ENCODE results near the gene MAP2K1.
"Not testable (repeated sequence)": the region's sequence is repeated elsewhere in the genome, so short reads cannot be mapped to it uniquely, and the experiment has no call there.

Gene MAP2K1

GRCh38 chr15:66364944-66365528 is 21.7 kb upstream of the MAP2K1 start:
- DNase-seq (ENCODE audit: low read depth): no peak
- no peak overlapping the region for H3K4me3 ChIP-seq (ENCODE audit: low read depth, low read length)
- TF ChIP-seq, protein P1, sequence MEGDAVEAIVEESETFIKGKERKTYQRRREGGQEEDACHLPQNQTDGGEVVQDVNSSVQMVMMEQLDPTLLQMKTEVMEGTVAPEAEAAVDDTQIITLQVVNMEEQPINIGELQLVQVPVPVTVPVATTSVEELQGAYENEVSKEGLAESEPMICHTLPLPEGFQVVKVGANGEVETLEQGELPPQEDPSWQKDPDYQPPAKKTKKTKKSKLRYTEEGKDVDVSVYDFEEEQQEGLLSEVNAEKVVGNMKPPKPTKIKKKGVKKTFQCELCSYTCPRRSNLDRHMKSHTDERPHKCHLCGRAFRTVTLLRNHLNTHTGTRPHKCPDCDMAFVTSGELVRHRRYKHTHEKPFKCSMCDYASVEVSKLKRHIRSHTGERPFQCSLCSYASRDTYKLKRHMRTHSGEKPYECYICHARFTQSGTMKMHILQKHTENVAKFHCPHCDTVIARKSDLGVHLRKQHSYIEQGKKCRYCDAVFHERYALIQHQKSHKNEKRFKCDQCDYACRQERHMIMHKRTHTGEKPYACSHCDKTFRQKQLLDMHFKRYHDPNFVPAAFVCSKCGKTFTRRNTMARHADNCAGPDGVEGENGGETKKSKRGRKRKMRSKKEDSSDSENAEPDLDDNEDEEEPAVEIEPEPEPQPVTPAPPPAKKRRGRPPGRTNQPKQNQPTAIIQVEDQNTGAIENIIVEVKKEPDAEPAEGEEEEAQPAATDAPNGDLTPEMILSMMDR (IDR thresholded peaks at IDR 0.05; ENCODE audit: control insufficient read depth, extremely low read depth, insufficient read depth): no peak

- no peak for DNase-seq (ENCODE audit: low read depth)
- TF ChIP-seq, protein P1 (IDR thresholded peaks at IDR 0.05; ENCODE audit: control insufficient read depth, extremely low read depth, insufficient read depth): no peak
- no peak overlapping the region for H3K4me3 ChIP-seq (ENCODE audit: low read depth, low read length)
These were observed 16.7 kb upstream of the MAP2K1 start for GRCh38 chr15:66369773-66370651.

GRCh38 chr15:66374179-66374578 is 12.5 kb upstream of the MAP2K1 start:
- TF ChIP-seq, protein P1 (IDR thresholded peaks at IDR 0.05; ENCODE audit: control insufficient read depth, extremely low read depth, insufficient read depth): no peak
- no peak for DNase-seq (ENCODE audit: low read depth)

DNA sequence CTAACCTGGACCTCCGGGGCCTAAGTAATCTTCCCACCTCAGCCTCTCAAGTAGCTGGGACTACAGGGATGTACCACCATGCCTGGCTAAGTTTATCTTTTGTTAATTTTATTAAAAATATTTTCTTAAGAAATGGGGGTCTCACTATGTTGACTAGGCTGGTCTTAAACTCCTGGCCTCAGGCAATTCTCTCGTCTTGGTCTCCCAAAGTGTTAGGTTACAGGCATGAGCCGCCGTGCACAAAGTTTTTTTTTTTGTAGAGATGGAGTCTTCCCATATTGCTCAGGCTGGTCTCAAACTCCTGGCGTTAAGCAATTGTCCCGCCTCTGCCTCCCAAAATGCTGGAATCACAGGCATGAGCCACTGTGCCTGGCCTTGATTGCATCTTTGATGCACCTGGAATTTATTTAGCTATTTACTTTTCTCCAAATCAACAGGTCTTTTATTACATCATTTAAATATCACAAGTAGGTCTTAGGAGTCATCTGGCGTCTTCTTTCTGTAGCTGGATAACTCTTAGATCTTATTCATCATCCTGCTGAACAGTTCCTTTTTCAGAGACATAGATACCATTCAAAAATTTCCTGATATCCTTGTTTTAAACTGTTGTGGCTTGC is 7.8 kb upstream of the MAP2K1 start:
- TF ChIP-seq, protein P1 (IDR thresholded peaks at IDR 0.05; ENCODE audit: control insufficient read depth, extremely low read depth, insufficient read depth): no peak
- DNase-seq (ENCODE audit: low read depth): no peak

More at GRCh38 chr15:66374179-66374578, 12.5 kb upstream of the MAP2K1 start:
- no peak overlapping the region for H3K4me3 ChIP-seq (ENCODE audit: low read depth, low read length)

DNA sequence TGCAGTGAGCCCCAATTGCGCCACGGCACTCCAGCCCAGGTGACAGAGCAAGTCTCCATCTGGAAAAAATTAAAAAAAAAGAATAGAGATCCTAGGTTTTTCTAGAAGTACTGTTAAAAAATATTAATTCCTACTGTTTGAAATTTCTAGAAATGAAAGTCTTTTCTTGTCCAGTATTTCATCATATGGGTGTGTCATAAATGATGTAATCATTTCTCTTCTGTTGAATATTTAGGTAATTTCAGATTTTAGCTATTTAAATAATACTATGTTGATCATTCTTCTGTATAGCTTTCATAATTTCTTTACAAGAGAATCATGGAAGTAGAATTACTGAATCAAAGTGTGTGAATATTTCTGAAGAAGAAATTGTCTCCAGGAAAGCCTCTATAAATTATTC is 5.3 kb upstream of the MAP2K1 start:
- not testable (repeated sequence) for H3K4me3 ChIP-seq (ENCODE audit: low read depth, low read length); DNase-seq (ENCODE audit: low read depth)

More for the DNA sequence above, 7.8 kb upstream of the MAP2K1 start:
- H3K4me3 ChIP-seq (ENCODE audit: low read depth, low read length): no peak overlapping the region

GRCh38 chr15:66387163-66388042 is 691 bp downstream of the MAP2K1 start:
- TF ChIP-seq, protein P1 (IDR thresholded peaks at IDR 0.05; ENCODE audit: control insufficient read depth, extremely low read depth, insufficient read depth): peak; percentile 75
- H3K4me3 ChIP-seq (ENCODE audit: low read depth, low read length): peak overlapping the region; percentile 90
- DNase-seq (ENCODE audit: low read depth): no peak
